Cardiac ventricle fibroblast (primary cell): Measurements from ENCODE around the gene PIGQ. TPM values are rescaled to one million over a fixed set of nuclear protein-coding genes. Genes with fewer than 3 reads are reported as not detected.

ENCODE experiments used
- total RNA-seq: library from RNA; depleted of rRNA; stranded (reverse); fragments of >200 nt; gene quantifications from 2 replicates; pipeline ENCODE4 v1.2.3, GENCODE V29; 2015

PIGQ gene
- total RNA-seq = 20.2 and 25.1 TPM in 2 replicates

DNA sequence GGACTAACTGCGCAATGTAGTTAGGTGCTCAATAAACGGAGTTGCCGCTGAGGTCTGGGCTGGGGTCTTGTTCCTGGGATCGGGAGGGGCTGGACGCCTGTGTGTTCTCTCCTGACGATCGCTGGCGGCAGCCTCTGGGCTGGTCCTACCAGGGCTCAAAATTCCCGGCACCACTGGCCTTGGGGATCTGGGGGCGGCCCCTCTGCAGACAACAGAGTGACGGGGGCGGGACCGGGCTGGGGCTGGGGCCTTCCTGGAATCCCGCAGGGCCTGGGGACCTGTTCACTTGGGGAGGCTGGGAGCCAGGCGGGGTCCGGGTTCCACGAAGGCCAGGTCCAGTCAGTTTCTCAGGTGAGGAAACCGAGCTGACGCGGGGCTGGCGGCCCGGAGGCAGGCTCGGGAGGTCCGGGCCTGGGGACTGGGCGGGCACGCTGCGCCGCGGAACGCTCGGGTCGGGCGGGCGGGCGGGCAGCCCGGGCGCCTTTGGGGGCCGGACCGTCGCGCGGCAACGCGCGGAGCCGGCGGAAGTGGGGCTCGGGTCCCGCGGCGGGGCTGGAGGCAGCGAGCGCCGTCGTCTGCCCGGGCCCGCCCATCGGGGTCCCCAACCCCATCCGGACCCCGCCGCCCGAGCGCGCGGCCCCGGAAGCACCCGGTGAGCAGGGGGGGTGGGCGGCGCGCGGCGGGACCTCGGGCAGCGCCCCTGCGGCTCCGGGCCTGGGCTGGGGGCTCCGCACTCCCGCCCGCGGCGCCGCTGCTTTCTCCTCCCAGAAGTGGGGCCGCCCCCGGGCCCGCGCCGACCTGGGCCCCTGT, at the start of gene PIGQ:
Gene PIGQ, plus strand, starts transcription at position 524 of the 810 bp plus-strand sequence. CDS start 4,107 bp downstream, outside the sequence.

GRCh38 chr16:527015-527903, 42.5 kb upstream of the PIGQ start, which contains the start of gene CAPN15:
TSS of gene CAPN15 (plus strand) at chr16:527712. CDS start at chr16:546839, 19,127 bp downstream.

DNA sequence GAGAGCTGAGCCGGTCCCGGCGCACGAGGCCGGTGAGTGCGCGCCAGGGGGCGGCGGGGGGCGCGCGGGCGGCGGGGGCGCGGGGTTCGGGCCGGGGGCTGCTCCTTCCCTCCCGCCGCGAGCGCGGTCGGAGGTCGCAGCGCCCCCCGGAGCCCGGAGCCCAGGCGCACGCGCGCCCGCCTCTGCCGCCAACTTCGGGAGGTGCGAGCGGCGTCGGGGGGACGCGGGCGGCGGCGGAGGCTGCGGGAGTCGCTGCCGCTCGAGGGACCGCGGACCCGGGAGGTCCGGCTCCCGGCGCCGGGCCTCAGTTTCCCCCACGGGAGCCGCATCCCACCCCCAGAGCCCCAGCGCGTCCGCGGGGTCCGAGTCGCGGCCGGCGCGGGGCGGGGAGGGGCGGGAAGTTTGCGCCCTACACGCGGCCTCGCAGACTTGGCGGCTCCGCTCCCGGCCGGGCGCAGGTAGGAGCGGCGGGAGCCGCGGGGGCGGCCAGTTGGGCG, 9.5 kb upstream of the PIGQ start, which contains the start of gene PRR35:
Gene PRR35, plus strand, starts transcription at position 191 of the 497 bp plus-strand sequence. CDS start 2,901 bp downstream, outside the sequence.

DNA sequence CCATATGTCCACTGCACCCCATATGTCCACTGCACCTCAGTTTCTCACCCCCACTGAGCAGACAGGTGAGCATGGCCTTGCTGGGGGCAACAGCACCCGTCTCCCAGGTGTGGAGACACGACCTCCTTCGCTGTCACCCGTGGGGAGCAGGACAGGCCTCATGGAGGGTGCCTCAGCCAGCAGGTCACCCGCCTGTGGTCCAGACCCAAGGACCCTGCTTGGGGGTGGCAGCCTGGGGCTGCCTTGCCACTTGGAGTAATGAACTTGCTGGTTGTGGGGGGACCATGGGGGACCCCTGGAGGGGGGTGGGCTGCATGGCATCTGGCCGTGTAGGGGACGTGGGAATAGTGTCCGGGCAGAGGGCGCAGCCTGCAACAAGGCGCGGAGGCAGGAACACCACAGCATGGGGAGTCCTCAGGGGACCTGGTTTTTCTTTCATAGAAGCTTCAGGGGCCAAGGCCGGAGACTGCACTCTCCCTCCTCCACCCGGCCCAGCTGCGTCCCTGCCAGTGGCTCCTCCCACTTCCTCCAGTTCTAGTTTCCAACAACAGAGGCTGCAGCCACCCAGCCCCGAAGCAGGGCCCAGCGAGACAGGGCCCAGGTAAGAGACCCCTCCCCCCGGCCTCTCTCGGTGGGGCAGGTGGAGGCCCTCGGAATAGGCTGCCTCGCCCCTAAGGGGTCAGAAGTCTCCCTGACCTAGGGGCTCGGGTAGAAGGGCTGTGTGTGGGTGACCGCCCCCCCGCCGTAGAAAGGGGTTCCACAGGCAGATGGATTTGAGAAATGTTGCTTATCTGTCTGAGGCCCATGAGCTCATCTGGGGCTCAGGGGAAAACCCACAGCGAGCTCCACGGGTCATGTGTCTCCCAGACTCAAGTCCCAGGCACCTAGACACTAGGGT, 3.0 kb upstream of the PIGQ start, which contains the start of gene NHLRC4:
Gene NHLRC4, plus strand, starts transcription at position 531 of the 898 bp plus-strand sequence. CDS start 1,043 bp downstream, outside the sequence.

DNA sequence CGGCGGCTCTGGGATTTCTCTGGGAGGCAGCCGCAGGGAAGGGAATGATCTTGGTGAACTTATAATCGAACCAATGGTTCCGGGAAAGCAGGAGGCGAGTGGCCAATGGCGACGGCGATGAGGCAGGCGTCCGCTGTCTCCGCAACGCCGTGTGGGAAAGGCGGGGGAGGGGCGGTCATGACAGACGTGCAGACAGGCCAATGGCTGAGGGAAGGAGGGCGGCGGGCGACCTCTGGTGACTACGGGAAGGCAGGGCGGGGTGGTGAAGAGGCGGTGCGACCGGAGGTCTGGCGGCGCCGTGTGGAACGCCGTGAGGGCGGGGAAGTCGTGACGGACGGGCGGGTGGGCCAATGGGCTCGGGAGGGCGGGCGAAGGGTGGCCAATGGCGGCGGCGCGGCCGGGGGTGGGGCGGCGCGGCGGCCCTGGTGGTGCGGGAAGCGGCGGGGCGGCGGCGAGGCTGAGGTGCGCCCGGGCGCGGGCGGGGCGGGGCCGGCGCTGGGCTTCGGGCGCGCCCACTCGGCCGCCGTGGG, 20.0 kb downstream of the PIGQ start, which contains the start of gene RAB40C:
Gene RAB40C, plus strand, starts transcription at position 409 of the 530 bp plus-strand sequence. CDS start 226 bp downstream, outside the sequence.

GRCh38 chr16:630815-631405, 61.1 kb downstream of the PIGQ start, which contains the start of gene WFIKKN1:
TSS of gene WFIKKN1 (plus strand) at chr16:630985. CDS start at chr16:631254, 269 bp downstream.

Other genes with a start within 250 kb of the PIGQ start
- gene AXIN1, start 217.2 kb upstream of the PIGQ start, total RNA-seq = 19.0 and 20.7 TPM in 2 replicates
- 55.9 and 64.4 TPM in 2 replicates for gene MRPL28, start 199.4 kb upstream of the PIGQ start, total RNA-seq
- 28.3 and 44.1 TPM in 2 replicates for gene PGAP6, start 188.0 kb upstream of the PIGQ start, total RNA-seq
- 88.8 and 105 TPM in 2 replicates for gene NME4, start 172.8 kb upstream of the PIGQ start, total RNA-seq
- gene DECR2, start 168.1 kb upstream of the PIGQ start, total RNA-seq = 15.5 and 19.2 TPM in 2 replicates
- 29.1 and 32.8 TPM in 2 replicates for gene RAB11FIP3, start 144.3 kb upstream of the PIGQ start, total RNA-seq
- 29.2 and 37.8 TPM in 2 replicates for gene CAPN15, start 42.3 kb upstream of the PIGQ start, total RNA-seq
- not detected in 2 replicates for gene PRR35, start 9.6 kb upstream of the PIGQ start, total RNA-seq
- 3.5 and 4.4 TPM in 2 replicates for gene NHLRC4, start 3.0 kb upstream of the PIGQ start, total RNA-seq
- gene RAB40C, start 20.1 kb downstream of the PIGQ start, total RNA-seq = 10.9 and 19.7 TPM in 2 replicates
- 0.06 TPM in 1 of 2 replicates, not detected in the other for gene WFIKKN1, start 61.0 kb downstream of the PIGQ start, total RNA-seq
- gene METTL26, start 66.3 kb downstream of the PIGQ start, total RNA-seq = 187 and 190 TPM in 2 replicates
- 21.0 and 34.2 TPM in 2 replicates for gene MCRIP2, start 71.9 kb downstream of the PIGQ start, total RNA-seq
- 5.7 and 9.1 TPM in 2 replicates for gene WDR90, start 79.4 kb downstream of the PIGQ start, total RNA-seq
- 18.7 and 19.5 TPM in 2 replicates for gene RHOT2, start 98.2 kb downstream of the PIGQ start, total RNA-seq
- 0.50 and 1.5 TPM in 2 replicates for gene RHBDL1, start 105.7 kb downstream of the PIGQ start, total RNA-seq
- 97.2 and 118 TPM in 2 replicates for gene STUB1, start 110.4 kb downstream of the PIGQ start, total RNA-seq
- gene JMJD8, start 114.4 kb downstream of the PIGQ start, total RNA-seq = 47.8 and 63.7 TPM in 2 replicates
- gene WDR24, start 120.4 kb downstream of the PIGQ start, total RNA-seq = 14.2 and 14.9 TPM in 2 replicates
- not detected in 2 replicates for gene FBXL16, start 135.8 kb downstream of the PIGQ start, total RNA-seq
- 115 and 126 TPM in 2 replicates for gene METRN, start 145.2 kb downstream of the PIGQ start, total RNA-seq
- 30.0 and 34.0 TPM in 2 replicates for gene ANTKMT, start 151.2 kb downstream of the PIGQ start, total RNA-seq
- 0.10 and 1.3 TPM in 2 replicates for gene CCDC78, start 156.5 kb downstream of the PIGQ start, total RNA-seq
- 5.9 and 16.4 TPM in 2 replicates for gene HAGHL, start 157.1 kb downstream of the PIGQ start, total RNA-seq
- gene CIAO3, start 171.0 kb downstream of the PIGQ start, total RNA-seq = 8.9 and 16.7 TPM in 2 replicates
- gene MSLN, start 190.8 kb downstream of the PIGQ start, total RNA-seq = not detected in 2 replicates
- 20.3 and 26.0 TPM in 2 replicates for gene RPUSD1, start 218.4 kb downstream of the PIGQ start, total RNA-seq
- 2.0 and 4.9 TPM in 2 replicates for gene CHTF18, start 218.7 kb downstream of the PIGQ start, total RNA-seq
- gene GNG13, start 230.8 kb downstream of the PIGQ start, total RNA-seq = not detected in 2 replicates